Panc1 (cell line): ENCODE results near the gene AGPAT3. TPM values are rescaled to one million over a fixed set of nuclear protein-coding genes. Genes with fewer than 3 reads are reported as not detected.
A peak's percentile ranks its signal among the peaks of the same experiment; 100 is the strongest.

Experiments
- ATAC-seq: fragments of 200-7000 bp; cut with Tn5 transposase; 2 replicates; pipeline ENCODE4 v1.9.1; 2020; ENCODE audit warnings: mild to moderate bottlenecking, moderate library complexity
- BruUV-seq: library from RNA; stranded (reverse); fragments of 400-500 nt; replicated peaks from 2 replicates; lab custom pipeline; 2021; lab: Mats Ljungman, UMichigan
- CTCF ChIA-PET: fragments of 300-600 bp; sonication (Branson Sonifier 250); formaldehyde crosslinking; loops from one replicate; lab custom pipeline; 2022; ENCODE audit warnings: antibody characterized with exemption; lab: Charles Lee
- POLR2A ChIA-PET: fragments of 300-600 bp; sonication (Branson Sonifier 250); formaldehyde crosslinking; loops from one replicate; lab custom pipeline; 2022; ENCODE audit warnings: antibody characterized with exemption; lab: Charles Lee
- DNase-seq: peaks from one replicate; pipeline ENCODE4 v3.0.0-alpha.2; 2010; ENCODE audit warnings: low read depth, low spot score
- H3K27ac ChIP-seq: 2 replicates; pipeline ENCODE4 v1.5.1; 2011; ENCODE audit warnings: mild to moderate bottlenecking, low read length, inconsistent platforms
- H3K27me3 ChIP-seq: fragments of 200-500 bp; sonication (Bioruptor generic); 2 replicates; pipeline ENCODE4 v1.6.0; 2014; ENCODE audit warnings: low read length, inconsistent platforms; ENCODE audit not compliant: control insufficient read depth, insufficient read depth
- H3K36me3 ChIP-seq: fragments of 200-500 bp; sonication (Bioruptor generic); 2 replicates; pipeline ENCODE4 v1.5.1; 2014; ENCODE audit warnings: inconsistent platforms, mild to moderate bottlenecking, low read length, moderate library complexity; ENCODE audit not compliant: control insufficient read depth, insufficient read depth
- H3K4me1 ChIP-seq: 2 replicates; pipeline ENCODE4 v1.5.1; 2011; ENCODE audit warnings: inconsistent platforms, mild to moderate bottlenecking, low read length, moderate library complexity; ENCODE audit not compliant: control insufficient read depth, insufficient read depth
- H3K4me3 ChIP-seq, 2 experiments: 2 replicates each; pipeline ENCODE4 v1.5.1; 2011 to 2012; ENCODE audit warnings: low read depth in 2 of 2, low read length in 2 of 2, mild to moderate bottlenecking in 2 of 2, inconsistent platforms in 1 of 2, moderate library complexity in 1 of 2
- H3K9me3 ChIP-seq: fragments of 200-500 bp; sonication (Bioruptor generic); 2 replicates; pipeline ENCODE4 v1.5.1; 2014; ENCODE audit warnings: low read depth, mild to moderate bottlenecking, inconsistent platforms, low read length, moderate library complexity; ENCODE audit not compliant: control insufficient read depth, insufficient read depth
- POLR2AphosphoS5 ChIP-seq: IDR thresholded peaks from 2 replicates; pipeline ENCODE4 v1.6.1; 2012; ENCODE audit warnings: mild to moderate bottlenecking, low read depth, low read length, moderate library complexity
- SIN3A ChIP-seq: IDR thresholded peaks from 2 replicates; pipeline ENCODE4 v1.6.1; 2012; ENCODE audit warnings: low read depth, mild to moderate bottlenecking, low read length, moderate library complexity, borderline replicate concordance; ENCODE audit not compliant: insufficient read depth
- TCF7L2 ChIP-seq: IDR thresholded peaks from 2 replicates; pipeline ENCODE4 v1.6.1; 2011; ENCODE audit warnings: mild to moderate bottlenecking, low read depth, low read length, inconsistent platforms
- in situ Hi-C: cut with HindIII; loops from 2 replicates; pipeline ENCODE4 v1.10.0; 2016; ENCODE audit warnings: low sequenced_read_pairs, low pct_unique_long_range_greater_than_20kb
- intact Hi-C: fragments of 100-400 bp; cut with micrococcal nuclease; formaldehyde crosslinking; loops from one replicate; pipeline ENCODE4 v1.10.0; 2022; ENCODE audit not compliant: unreplicated experiment
- total RNA-seq: library from RNA; stranded (reverse); gene quantifications from one replicate; pipeline ENCODE4 v1.2.1, GENCODE V29; 2021; ENCODE audit not compliant: unreplicated experiment
- TF ChIP-seq, protein P1 (sequence below): fragments of 450-650 bp; IDR thresholded peaks from 2 replicates; pipeline ENCODE4 v1.5.1; 2017; ENCODE audit warnings: mild to moderate bottlenecking
- TF ChIP-seq, protein P2 (sequence below), 2 experiments: IDR thresholded peaks; 2 replicates each; pipeline ENCODE4 v1.6.1; 2011 to 2012; ENCODE audit warnings: low read depth in 2 of 2, control low read depth in 1 of 2, low read length in 1 of 2, mild to moderate bottlenecking in 1 of 2, moderate library complexity in 1 of 2; ENCODE audit not compliant: insufficient read depth in 1 of 2

AGPAT3 gene
- total RNA-seq, 1 experiment from 2014 or later, result 40.1 TPM

- ChIA-PET CTCF (no interaction called here), POLR2A (no interaction called here)
- BruUV-seq, result TSS peak; percentile 73
- ATAC-seq (no peak), DNase-seq (no peak)
- no peaks in the 10 kb centered on the region for H3K27me3 ChIP-seq
- in situ Hi-C loops, result no loop called here
- no peaks in the 10 kb centered on the region for H3K9me3 ChIP-seq
- intact Hi-C loops, result no loop called here
- peaks cover 14% of the 10 kb centered on the region for H3K4me1 ChIP-seq
- TF ChIP-seq, protein P1, sequence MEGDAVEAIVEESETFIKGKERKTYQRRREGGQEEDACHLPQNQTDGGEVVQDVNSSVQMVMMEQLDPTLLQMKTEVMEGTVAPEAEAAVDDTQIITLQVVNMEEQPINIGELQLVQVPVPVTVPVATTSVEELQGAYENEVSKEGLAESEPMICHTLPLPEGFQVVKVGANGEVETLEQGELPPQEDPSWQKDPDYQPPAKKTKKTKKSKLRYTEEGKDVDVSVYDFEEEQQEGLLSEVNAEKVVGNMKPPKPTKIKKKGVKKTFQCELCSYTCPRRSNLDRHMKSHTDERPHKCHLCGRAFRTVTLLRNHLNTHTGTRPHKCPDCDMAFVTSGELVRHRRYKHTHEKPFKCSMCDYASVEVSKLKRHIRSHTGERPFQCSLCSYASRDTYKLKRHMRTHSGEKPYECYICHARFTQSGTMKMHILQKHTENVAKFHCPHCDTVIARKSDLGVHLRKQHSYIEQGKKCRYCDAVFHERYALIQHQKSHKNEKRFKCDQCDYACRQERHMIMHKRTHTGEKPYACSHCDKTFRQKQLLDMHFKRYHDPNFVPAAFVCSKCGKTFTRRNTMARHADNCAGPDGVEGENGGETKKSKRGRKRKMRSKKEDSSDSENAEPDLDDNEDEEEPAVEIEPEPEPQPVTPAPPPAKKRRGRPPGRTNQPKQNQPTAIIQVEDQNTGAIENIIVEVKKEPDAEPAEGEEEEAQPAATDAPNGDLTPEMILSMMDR, result no peak
- TF ChIP-seq SIN3A (no peak), POLR2AphosphoS5 (no peak), TCF7L2 (no peak)
- TF ChIP-seq, protein P2, sequence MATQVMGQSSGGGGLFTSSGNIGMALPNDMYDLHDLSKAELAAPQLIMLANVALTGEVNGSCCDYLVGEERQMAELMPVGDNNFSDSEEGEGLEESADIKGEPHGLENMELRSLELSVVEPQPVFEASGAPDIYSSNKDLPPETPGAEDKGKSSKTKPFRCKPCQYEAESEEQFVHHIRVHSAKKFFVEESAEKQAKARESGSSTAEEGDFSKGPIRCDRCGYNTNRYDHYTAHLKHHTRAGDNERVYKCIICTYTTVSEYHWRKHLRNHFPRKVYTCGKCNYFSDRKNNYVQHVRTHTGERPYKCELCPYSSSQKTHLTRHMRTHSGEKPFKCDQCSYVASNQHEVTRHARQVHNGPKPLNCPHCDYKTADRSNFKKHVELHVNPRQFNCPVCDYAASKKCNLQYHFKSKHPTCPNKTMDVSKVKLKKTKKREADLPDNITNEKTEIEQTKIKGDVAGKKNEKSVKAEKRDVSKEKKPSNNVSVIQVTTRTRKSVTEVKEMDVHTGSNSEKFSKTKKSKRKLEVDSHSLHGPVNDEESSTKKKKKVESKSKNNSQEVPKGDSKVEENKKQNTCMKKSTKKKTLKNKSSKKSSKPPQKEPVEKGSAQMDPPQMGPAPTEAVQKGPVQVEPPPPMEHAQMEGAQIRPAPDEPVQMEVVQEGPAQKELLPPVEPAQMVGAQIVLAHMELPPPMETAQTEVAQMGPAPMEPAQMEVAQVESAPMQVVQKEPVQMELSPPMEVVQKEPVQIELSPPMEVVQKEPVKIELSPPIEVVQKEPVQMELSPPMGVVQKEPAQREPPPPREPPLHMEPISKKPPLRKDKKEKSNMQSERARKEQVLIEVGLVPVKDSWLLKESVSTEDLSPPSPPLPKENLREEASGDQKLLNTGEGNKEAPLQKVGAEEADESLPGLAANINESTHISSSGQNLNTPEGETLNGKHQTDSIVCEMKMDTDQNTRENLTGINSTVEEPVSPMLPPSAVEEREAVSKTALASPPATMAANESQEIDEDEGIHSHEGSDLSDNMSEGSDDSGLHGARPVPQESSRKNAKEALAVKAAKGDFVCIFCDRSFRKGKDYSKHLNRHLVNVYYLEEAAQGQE (IDR thresholded peaks at IDR 0.05; ENCODE audit: insufficient read depth in 1 of 2, low read depth in 2 of 2, low read length in 1 of 2), result no peak
- H3K27ac ChIP-seq, result peak overlapping the region; percentile 75
- H3K36me3 ChIP-seq, result no peaks in the 10 kb centered on the region; the same call in 1 of the 2 replicates
- H3K4me3 ChIP-seq, result peak overlapping the region; percentile 72 to 75
Observed at GRCh38 chr21:44013380-44014088, 148.5 kb downstream of the AGPAT3 start.

GRCh38 chr21:44017601-44018000 lies 152.6 kb downstream of the AGPAT3 start:
- CTCF ChIA-PET, result no interaction called here
- Histone ChIP-seq H3K27ac (no peak overlapping the region), H3K4me1 (peaks cover 14% of the 10 kb centered on the region), H3K27me3 (no peaks in the 10 kb centered on the region), H3K4me3 (no peak overlapping the region), H3K9me3 (no peaks in the 10 kb centered on the region), H3K36me3 (no peaks in the 10 kb centered on the region; the same call in 1 of the 2 replicates)
- TSS peak; percentile 17 for BruUV-seq
- POLR2A ChIA-PET, result no interaction called here
- DNase-seq (no peak), ATAC-seq (no peak)
- intact Hi-C loops (no loop called here), in situ Hi-C loops (no loop called here)
- TF ChIP-seq POLR2AphosphoS5 (no peak), TCF7L2 (no peak), SIN3A (no peak)
- TF ChIP-seq, protein P1, result no peak
- TF ChIP-seq, protein P2 (IDR thresholded peaks at IDR 0.05; ENCODE audit: insufficient read depth in 1 of 2, low read depth in 2 of 2, low read length in 1 of 2), result no peak
